HL-60 (cell line): ENCODE measurements around the gene APH1B.

Experiments
- DNase-seq, 2 experiments: peaks; one replicate each; pipeline ENCODE4 v3.0.0-alpha.2; 2010 to 2020; ENCODE audit warnings: low read depth in 1 of 2, low spot score in 1 of 2
- H3K27ac ChIP-seq: fragments of 250-450 bp; sonication (Bioruptor Pico); replicated peaks from 2 replicates; pipeline ENCODE4 v1.5.1; 2020; ENCODE audit warnings: mild to moderate bottlenecking, moderate library complexity
- H3K27me3 ChIP-seq: fragments of 250-450 bp; sonication (Bioruptor Pico); 2 replicates; pipeline ENCODE4 v1.5.1; 2021; ENCODE audit warnings: mild to moderate bottlenecking, moderate library complexity; ENCODE audit not compliant: insufficient read depth, poor library complexity, severe bottlenecking
- H3K4me3 ChIP-seq: replicated peaks from 2 replicates; pipeline ENCODE4 v1.5.1; 2011; ENCODE audit warnings: mild to moderate bottlenecking, control low read depth, low read length; ENCODE audit not compliant: insufficient read depth
- GABPA ChIP-seq: IDR thresholded peaks from 2 replicates; pipeline ENCODE4 v1.6.1; 2012; ENCODE audit warnings: low read depth
- POLR2AphosphoS5 ChIP-seq: IDR thresholded peaks from 2 replicates; pipeline ENCODE4 v1.6.1; 2012; ENCODE audit warnings: low read depth
- SPI1 ChIP-seq: IDR thresholded peaks from 2 replicates; pipeline ENCODE4 v1.6.1; 2012; ENCODE audit warnings: low read depth, mild to moderate bottlenecking, borderline replicate concordance
- TF ChIP-seq, protein P1 (sequence below): IDR thresholded peaks from 2 replicates; pipeline ENCODE4 v1.6.1; 2012; ENCODE audit warnings: low read depth; ENCODE audit not compliant: insufficient replicate concordance
- TF ChIP-seq, protein P2 (sequence below): IDR thresholded peaks from one replicate; pipeline ENCODE4 v1.5.1; 2011; ENCODE audit warnings: low read length, control low read depth, inconsistent platforms; ENCODE audit not compliant: insufficient read depth

APH1B gene

DNA sequence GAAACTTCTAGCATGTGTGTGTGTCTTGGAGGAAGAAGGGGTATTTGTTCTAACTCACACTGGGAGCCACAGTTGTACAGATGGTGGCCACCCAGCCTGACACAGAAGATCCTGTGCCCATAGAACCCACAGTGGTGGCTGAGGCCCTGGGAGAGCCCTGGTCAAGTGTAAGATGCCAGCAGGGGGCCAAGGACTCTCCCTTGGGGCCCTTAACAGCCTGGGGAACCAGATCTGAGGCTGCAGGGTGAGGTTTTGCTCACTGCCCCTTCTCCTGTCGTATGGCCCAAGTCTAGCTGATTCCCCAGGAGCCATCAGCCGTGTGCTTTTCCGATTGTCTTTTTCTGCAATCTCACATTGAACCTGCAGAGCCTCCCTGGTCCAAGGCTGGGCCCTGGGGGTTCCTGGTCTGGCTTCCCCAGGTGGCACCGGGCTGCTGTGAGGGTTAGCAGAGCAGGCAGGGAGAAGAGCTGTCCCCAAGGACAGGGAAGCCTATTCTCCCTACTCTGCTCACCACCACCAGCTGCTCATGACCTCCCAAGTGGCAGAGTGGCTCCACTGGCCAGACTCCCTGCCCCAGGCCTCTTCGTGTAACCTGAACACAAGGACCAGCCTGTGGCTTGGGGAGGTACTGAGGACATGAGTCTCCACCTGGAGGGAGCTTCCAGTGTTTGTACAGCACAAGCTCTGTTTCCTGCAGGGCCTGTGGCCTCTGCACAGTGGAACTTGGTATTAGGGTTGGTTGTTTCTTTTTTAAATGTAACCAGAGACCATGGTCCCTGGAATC is 52.4 kb downstream of the APH1B start:
- no peak for DNase-seq
- TF ChIP-seq GABPA (no peak), SPI1 (no peak), POLR2AphosphoS5 (no peak)
- TF ChIP-seq, protein P1, sequence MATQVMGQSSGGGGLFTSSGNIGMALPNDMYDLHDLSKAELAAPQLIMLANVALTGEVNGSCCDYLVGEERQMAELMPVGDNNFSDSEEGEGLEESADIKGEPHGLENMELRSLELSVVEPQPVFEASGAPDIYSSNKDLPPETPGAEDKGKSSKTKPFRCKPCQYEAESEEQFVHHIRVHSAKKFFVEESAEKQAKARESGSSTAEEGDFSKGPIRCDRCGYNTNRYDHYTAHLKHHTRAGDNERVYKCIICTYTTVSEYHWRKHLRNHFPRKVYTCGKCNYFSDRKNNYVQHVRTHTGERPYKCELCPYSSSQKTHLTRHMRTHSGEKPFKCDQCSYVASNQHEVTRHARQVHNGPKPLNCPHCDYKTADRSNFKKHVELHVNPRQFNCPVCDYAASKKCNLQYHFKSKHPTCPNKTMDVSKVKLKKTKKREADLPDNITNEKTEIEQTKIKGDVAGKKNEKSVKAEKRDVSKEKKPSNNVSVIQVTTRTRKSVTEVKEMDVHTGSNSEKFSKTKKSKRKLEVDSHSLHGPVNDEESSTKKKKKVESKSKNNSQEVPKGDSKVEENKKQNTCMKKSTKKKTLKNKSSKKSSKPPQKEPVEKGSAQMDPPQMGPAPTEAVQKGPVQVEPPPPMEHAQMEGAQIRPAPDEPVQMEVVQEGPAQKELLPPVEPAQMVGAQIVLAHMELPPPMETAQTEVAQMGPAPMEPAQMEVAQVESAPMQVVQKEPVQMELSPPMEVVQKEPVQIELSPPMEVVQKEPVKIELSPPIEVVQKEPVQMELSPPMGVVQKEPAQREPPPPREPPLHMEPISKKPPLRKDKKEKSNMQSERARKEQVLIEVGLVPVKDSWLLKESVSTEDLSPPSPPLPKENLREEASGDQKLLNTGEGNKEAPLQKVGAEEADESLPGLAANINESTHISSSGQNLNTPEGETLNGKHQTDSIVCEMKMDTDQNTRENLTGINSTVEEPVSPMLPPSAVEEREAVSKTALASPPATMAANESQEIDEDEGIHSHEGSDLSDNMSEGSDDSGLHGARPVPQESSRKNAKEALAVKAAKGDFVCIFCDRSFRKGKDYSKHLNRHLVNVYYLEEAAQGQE, result no peak
- TF ChIP-seq, protein P2, sequence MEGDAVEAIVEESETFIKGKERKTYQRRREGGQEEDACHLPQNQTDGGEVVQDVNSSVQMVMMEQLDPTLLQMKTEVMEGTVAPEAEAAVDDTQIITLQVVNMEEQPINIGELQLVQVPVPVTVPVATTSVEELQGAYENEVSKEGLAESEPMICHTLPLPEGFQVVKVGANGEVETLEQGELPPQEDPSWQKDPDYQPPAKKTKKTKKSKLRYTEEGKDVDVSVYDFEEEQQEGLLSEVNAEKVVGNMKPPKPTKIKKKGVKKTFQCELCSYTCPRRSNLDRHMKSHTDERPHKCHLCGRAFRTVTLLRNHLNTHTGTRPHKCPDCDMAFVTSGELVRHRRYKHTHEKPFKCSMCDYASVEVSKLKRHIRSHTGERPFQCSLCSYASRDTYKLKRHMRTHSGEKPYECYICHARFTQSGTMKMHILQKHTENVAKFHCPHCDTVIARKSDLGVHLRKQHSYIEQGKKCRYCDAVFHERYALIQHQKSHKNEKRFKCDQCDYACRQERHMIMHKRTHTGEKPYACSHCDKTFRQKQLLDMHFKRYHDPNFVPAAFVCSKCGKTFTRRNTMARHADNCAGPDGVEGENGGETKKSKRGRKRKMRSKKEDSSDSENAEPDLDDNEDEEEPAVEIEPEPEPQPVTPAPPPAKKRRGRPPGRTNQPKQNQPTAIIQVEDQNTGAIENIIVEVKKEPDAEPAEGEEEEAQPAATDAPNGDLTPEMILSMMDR, result no peak
- Histone ChIP-seq H3K4me3 (no peak overlapping the region), H3K27me3 (no peaks in the 10 kb centered on the region), H3K27ac (no peak overlapping the region)

DNA sequence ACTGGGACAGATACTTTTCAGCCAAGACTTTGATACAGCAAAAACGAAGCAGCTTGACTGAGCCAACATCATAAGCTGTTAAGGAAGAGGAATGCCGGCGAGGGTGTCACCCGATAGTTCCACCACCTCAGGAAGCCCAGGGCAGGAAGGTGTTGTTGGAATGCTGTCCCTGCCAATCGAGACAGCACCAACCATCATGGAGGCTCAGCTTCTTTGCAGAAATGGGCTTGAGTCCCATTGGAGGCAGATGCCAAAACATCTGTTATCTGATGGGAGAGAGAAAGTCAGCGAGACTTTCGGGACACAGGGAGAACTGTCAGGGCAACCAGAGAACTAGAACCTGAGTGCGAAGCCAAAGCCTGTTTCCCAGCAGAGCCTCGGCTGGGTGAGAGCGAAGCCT is 53.5 kb downstream of the APH1B start:
- no peak overlapping the region for H3K27ac ChIP-seq
- no peak overlapping the region for H3K4me3 ChIP-seq
- TF ChIP-seq GABPA (no peak), SPI1 (no peak), POLR2AphosphoS5 (no peak)
- TF ChIP-seq, protein P1, result no peak
- TF ChIP-seq, protein P2, result no peak
- no peaks in the 10 kb centered on the region for H3K27me3 ChIP-seq
- DNase-seq, result no peak

DNA sequence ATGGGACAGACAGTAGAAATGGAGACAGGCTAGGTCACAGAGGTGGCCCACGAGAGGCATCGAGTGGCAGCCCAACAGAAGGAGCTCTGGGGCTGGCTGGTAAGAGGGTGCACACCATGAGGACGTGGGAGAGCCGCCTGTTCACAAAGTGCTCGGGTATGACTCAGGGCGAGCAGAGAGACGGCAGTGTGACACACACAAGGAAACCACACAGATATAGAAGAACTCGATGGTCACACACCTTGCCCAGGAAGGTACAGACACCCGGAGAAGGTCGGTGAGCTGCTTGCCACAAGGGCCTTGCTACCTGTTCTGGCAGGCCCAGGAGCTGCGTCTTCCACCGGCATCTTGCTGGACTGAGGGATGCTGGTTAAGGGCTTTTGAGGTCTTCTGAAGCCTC is 54.1 kb downstream of the APH1B start:
- no peak for DNase-seq
- TF ChIP-seq SPI1 (no peak), POLR2AphosphoS5 (no peak), GABPA (no peak)
- TF ChIP-seq, protein P2, result no peak
- TF ChIP-seq, protein P1, result no peak
- Histone ChIP-seq H3K27ac (no peak overlapping the region), H3K4me3 (no peak overlapping the region), H3K27me3 (no peaks in the 10 kb centered on the region)
